Peyer's patch (tissue), 4 donors: ENCODE results near the gene AKAP13.

ENCODE experiments used
- CTCF ChIP-seq, 6 experiments: fragments of 450-650 bp in 4 of 6; fragments of 200-600 bp in 2 of 6; sonication (generic) in 1 of 6; IDR thresholded peaks; one replicate each; pipeline ENCODE4 v1.5.1; 2017 to 2019; ENCODE audit warnings: antibody characterized with exemption in 6 of 6, mild to moderate bottlenecking in 3 of 6, moderate library complexity in 1 of 6
- POLR2A ChIP-seq, 2 donors: fragments of 450-650 bp; IDR thresholded peaks; one replicate each; pipeline ENCODE4 v1.5.1; 2017; ENCODE audit warnings: antibody characterized with exemption in 2 of 2, mild to moderate bottlenecking in 2 of 2, moderate library complexity in 2 of 2

GRCh38 chr15:85687329-85687728, 306.9 kb downstream of the AKAP13 start:
- no peak for TF ChIP-seq CTCF (IDR thresholded peaks at IDR 0.05)
- TF ChIP-seq POLR2A (IDR thresholded peaks at IDR 0.05): no peak
